NCI-H748 treated with DMSO at 0.1 percent for 48 hours (cell line): Measurements from ENCODE around the gene HEBP2.
A peak's percentile ranks its signal among the peaks of the same experiment; 100 is the strongest.

ENCODE experiments used
- DNase-seq: peaks from one replicate; lab custom pipeline; 2025; lab: John Stamatoyannopoulos, UW

HEBP2 gene

DNA sequence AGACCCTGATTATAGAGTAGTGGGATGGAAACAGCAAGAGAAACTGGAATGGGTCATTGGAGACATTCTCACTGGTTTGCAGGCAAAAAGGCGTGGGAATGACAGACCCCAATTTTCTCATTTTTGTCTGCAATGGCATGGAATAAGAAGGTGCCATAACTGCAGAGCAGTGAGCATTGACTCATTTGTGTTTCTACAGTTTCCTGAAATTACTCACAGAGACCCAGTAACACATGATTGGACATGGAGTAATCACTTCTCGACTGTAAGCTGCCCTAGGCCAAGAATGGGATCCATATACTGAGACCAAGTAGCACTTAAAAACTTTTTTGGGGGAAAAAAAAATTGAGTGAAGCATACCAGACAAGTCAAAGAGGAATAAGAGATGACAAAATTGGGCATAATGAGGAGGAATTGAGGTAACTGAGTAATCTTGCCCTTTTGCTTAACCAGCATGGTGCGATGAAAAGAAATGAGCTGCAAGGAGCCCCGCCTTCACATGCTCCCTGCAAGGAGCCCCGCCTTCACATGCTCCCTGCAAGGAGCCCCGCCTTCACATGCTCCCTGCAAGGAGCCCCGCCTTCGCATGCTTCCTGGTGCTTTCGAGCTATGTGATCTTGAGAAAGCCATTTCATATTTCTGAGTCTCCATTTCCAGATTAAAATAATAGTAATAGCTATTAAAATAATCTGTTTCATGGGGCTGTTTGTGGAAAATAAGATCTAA lies 51.1 kb downstream of the HEBP2 start:
- DNase-seq, result no peak

DNA sequence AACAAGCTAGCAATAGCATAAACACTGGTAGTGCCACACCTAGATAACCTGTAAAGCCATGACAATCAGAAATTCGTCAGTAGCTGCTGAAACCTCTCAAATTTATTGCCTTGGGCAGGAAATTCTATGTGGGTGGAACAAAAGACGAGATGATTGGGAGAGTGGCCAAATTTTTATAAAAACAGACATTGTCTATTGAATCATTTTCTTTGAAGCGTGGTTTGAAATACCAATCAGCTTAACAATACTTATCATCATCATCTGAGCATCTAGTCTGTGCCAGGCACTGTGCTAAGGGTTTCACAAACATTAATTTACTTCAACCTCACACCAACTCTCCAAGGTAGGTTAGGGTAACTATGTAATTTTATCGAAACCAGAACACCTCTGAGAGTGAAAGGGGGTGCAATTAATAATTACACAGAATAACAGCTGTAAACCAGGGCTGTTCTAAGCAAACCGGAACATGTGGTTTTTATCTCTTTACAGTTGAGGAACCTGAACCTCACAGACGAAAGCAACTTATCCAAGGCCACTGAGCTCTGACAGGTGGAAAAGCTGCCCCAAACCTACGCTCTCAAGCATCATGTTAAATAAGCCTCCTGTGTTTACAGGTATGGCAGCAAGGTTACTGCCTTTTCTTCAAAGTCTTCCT lies 51.9 kb downstream of the HEBP2 start:
- DNase-seq, result peak; percentile 92

GRCh38 chr6:138456401-138456790 lies 52.4 kb downstream of the HEBP2 start:
- DNase-seq, result no peak

- DNase-seq, result no peak
Measured at GRCh38 chr6:138461647-138462046, 57.6 kb downstream of the HEBP2 start.

- no peak for DNase-seq
Measured at GRCh38 chr6:138464085-138464484, 60.1 kb downstream of the HEBP2 start.

DNA sequence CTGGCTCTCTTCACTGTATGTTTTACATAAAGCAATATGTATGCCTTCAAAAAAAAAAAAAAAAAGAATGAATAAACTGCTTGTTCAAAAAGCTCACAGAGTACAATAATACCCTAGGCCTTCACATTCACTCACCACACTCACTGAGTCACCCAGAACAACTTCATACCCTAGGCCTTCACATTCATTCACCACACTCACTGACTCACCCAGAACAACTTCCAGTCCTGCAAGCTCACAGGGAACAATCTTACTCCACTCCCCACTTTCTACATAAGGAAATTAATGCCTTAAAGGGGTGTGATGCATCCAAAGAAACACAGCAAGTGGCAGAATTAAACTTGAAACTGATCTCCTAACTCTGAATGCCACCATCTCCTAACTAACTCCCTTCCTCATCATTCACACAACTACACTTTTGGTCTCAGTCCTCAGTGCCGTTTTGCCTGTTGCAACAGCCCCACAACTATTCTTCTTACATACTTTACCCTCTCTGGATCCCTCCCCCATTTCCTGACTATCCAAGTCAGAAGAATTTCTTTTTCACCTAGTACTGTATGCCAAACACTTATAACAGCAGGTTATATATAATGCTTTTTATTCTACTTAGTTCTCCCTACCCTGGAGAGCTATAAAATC lies 61.1 kb downstream of the HEBP2 start:
- no peak for DNase-seq

DNA sequence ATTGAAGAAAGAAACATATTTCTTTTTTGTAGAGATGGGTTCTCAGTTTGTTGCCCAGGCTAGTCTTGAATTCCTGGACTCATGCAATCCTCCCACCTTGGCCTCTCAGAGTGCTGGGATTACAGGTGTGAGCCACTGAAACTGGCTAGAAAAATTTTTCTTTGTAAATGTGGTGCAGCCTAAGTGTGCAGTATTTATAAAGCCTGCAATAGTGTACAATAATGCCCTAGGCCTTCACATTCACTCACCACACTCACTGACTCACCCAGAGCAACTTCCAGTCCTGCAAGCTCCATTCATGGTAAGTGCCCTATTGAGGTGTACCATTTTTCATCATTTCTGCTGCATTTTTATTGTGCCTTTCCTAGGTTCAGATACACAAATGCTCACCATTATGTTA lies 63.9 kb downstream of the HEBP2 start:
- no peak for DNase-seq

GRCh38 chr6:138468320-138469015 lies 64.4 kb downstream of the HEBP2 start:
- DNase-seq, result peak; percentile 23
